HepG2 (cell line): ENCODE measurements around the gene ARHGEF16. TPM values are rescaled to one million over a fixed set of nuclear protein-coding genes. Genes with fewer than 3 reads are reported as not detected.
A peak's percentile ranks its signal among the peaks of the same experiment; 100 is the strongest.

Experiments
- AGO1 ChIP-seq: fragments of 200-400 bp; formaldehyde crosslinking; IDR thresholded peaks from 2 replicates; pipeline ENCODE4 v1.6.1; 2017; ENCODE audit warnings: mild to moderate bottlenecking, low read depth, low read length, moderate library complexity; ENCODE audit not compliant: poor library complexity, severe bottlenecking
- CHCHD3 ChIP-seq: sonication (generic); formaldehyde crosslinking; IDR thresholded peaks from 2 replicates; pipeline ENCODE4 v1.8.0; 2022; ENCODE audit warnings: mild to moderate bottlenecking, missing genetic modification reagents, moderate library complexity
- HDAC2 ChIP-seq: sonication (generic); formaldehyde crosslinking; IDR thresholded peaks from 2 replicates; pipeline ENCODE4 v1.4.0; 2020; ENCODE audit warnings: missing genetic modification reagents
- JDP2 ChIP-seq: sonication (generic); formaldehyde crosslinking; IDR thresholded peaks from 2 replicates; pipeline ENCODE4 v1.8.1; 2022; ENCODE audit warnings: missing genetic modification reagents, borderline replicate concordance
- MBNL3 ChIP-seq: fragments of 250-450 bp; sonication (Bioruptor Pico); conservative IDR thresholded peaks from 2 replicates; pipeline ENCODE4 v1.8.0; 2022; ENCODE audit warnings: mild to moderate bottlenecking, inconsistent platforms
- PHB2 ChIP-seq: fragments of 450-650 bp; IDR thresholded peaks from 2 replicates; pipeline ENCODE4 v1.6.1; 2018; ENCODE audit not compliant: partially characterized antibody
- SAP130 ChIP-seq: IDR thresholded peaks from 2 replicates; pipeline ENCODE4 v1.6.1; 2016; ENCODE audit warnings: low read depth
- TRIM24 ChIP-seq: sonication (generic); formaldehyde crosslinking; IDR thresholded peaks from 2 replicates; pipeline ENCODE4 v1.8.0; 2022; ENCODE audit warnings: mild to moderate bottlenecking, missing genetic modification reagents
- ZBTB43 ChIP-seq: sonication (generic); formaldehyde crosslinking; conservative IDR thresholded peaks from 2 replicates; pipeline ENCODE4 v1.4.0; 2020; ENCODE audit warnings: missing genetic modification reagents
- ZNF10 ChIP-seq: sonication (generic); formaldehyde crosslinking; IDR thresholded peaks from 2 replicates; pipeline ENCODE4 v1.4.0; 2020; ENCODE audit warnings: mild to moderate bottlenecking, low read depth, missing genetic modification reagents, borderline replicate concordance
- ZNF124 ChIP-seq: sonication (generic); formaldehyde crosslinking; IDR thresholded peaks from 2 replicates; pipeline ENCODE4 v1.4.0; 2020; ENCODE audit warnings: missing genetic modification reagents
- ZNF274 ChIP-seq: sonication (generic); formaldehyde crosslinking; IDR thresholded peaks from 2 replicates; pipeline ENCODE4 v1.5.1; 2020; ENCODE audit warnings: mild to moderate bottlenecking, missing genetic modification reagents
- ZNF350 ChIP-seq: sonication (generic); formaldehyde crosslinking; IDR thresholded peaks from 2 replicates; pipeline ENCODE4 v1.4.0; 2020; ENCODE audit warnings: mild to moderate bottlenecking, low read depth, missing genetic modification reagents, borderline replicate concordance
- ZNF772 ChIP-seq: sonication (generic); formaldehyde crosslinking; IDR thresholded peaks from 2 replicates; pipeline ENCODE4 v1.5.0; 2020; ENCODE audit warnings: mild to moderate bottlenecking, missing genetic modification reagents
- ZNF773 ChIP-seq: sonication (generic); formaldehyde crosslinking; IDR thresholded peaks from 2 replicates; pipeline ENCODE4 v1.4.0; 2020; ENCODE audit warnings: missing genetic modification reagents, borderline replicate concordance
- ZNF776 ChIP-seq: sonication (generic); formaldehyde crosslinking; IDR thresholded peaks from 2 replicates; pipeline ENCODE4 v1.4.0; 2020; ENCODE audit warnings: mild to moderate bottlenecking, missing genetic modification reagents
- ZNF788 ChIP-seq: sonication (generic); formaldehyde crosslinking; IDR thresholded peaks from 2 replicates; pipeline ENCODE4 v1.5.0; 2020; ENCODE audit warnings: mild to moderate bottlenecking, missing genetic modification reagents, borderline replicate concordance
- polyA plus RNA-seq, 8 experiments: library from polyadenylated mRNA; depleted of rRNA in 3 of 8; stranded (reverse) in 7 of 8; unstranded in 1 of 8; fragments of >200 nt; fragmentation: Illumina TruSeq in 4 of 8; extraction: Trizol in 4 of 8; gene quantifications; 2 replicates each; pipeline versions ENCODE4 v1.2.1 to v1.2.3, GENCODE V29; 2011 to 2016; ENCODE audit warnings: low read depth in 4 of 8, missing spikeins in 1 of 8, mixed read lengths in 1 of 8; ENCODE audit not compliant: insufficient read depth in 1 of 8
- total RNA-seq, 5 experiments: library from RNA; depleted of rRNA; stranded (reverse); fragments of >200 nt; fragmentation: Illumina TruSeq; extraction: Trizol; gene quantifications; 2 replicates each; pipeline ENCODE4 v1.2.3, GENCODE V29; 2016; ENCODE audit warnings: low read depth in 1 of 5
- TF ChIP-seq, protein P1 (sequence below): IDR thresholded peaks from 2 replicates; pipeline ENCODE4 v1.6.1; 2016; ENCODE audit warnings: missing compliant biosample characterization, missing genetic modification reagents, borderline replicate concordance
- TF ChIP-seq, protein P2 (sequence below): sonication (generic); formaldehyde crosslinking; IDR thresholded peaks from 2 replicates; pipeline ENCODE4 v1.4.0; 2020; ENCODE audit warnings: missing genetic modification reagents
- TF ChIP-seq, protein P3 (sequence below): IDR thresholded peaks from 2 replicates; pipeline ENCODE4 v1.6.1; 2012; ENCODE audit warnings: inconsistent platforms
- TF ChIP-seq, protein P4 (sequence below): sonication (generic); formaldehyde crosslinking; IDR thresholded peaks from 2 replicates; pipeline ENCODE4 v1.4.0; 2020; ENCODE audit warnings: missing genetic modification reagents

ARHGEF16 gene
- total and polyA plus RNA-seq, 2 of the 13 experiments (the other 11 are each of a cell fraction or from before 2014, with no cell fraction given): 20.3 to 39.9 TPM

DNA sequence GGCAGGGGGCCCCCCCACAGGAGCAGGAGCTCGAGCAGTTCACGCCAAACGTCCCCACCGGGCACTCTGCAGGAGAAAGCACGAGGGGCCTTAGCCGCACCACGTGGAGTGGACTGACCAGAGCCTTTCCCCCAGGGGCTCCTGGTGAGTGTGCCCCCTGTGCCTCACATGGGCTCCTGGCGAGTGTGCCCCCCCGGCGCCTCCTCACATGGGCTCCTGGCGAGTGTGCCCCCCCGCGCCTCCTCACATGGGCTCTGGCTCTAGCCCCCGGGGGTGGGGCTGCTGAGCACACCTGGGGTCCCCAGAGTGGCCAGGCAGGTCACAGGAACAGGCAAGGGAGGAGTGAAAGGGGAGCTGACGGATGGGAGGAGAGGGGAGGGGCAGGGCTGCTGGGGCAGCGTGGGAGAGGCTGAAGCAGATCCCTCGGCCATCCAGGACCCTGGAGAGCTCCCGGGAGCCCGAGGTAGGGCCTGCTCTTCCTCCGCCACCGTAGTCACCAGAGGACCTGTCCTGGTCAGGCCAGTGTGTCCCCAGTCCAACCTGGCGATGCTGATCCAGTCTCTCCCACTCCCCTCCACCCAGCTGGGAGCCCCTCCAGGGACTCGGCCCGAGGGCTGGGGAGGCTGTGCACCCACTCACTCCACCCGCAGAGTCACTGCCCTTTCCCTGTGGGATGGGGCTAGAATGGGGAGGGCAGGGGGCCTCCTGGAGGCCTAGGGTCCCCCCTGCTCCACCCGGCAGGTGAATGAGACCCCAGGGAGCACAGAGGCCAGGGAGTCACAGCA, 47.6 kb downstream of the ARHGEF16 start (continued):
- TF ChIP-seq, protein P1, sequence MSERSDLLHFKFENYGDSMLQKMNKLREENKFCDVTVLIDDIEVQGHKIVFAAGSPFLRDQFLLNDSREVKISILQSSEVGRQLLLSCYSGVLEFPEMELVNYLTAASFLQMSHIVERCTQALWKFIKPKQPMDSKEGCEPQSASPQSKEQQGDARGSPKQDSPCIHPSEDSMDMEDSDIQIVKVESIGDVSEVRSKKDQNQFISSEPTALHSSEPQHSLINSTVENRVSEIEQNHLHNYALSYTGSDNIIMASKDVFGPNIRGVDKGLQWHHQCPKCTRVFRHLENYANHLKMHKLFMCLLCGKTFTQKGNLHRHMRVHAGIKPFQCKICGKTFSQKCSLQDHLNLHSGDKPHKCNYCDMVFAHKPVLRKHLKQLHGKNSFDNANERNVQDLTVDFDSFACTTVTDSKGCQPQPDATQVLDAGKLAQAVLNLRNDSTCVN (CRISPR knock-in tag): no peak
- TF ChIP-seq ZNF10 (CRISPR knock-in tag) (no peak), ZNF124 (0 out of 2 replicates have a peak, but pooled peaks have one; percentile 49), PHB2 (no peak), ZNF788 (CRISPR knock-in tag) (no peak), JDP2 (CRISPR knock-in tag) (no peak), MBNL3 (CRISPR knock-in tag) (no peak), ZNF773 (CRISPR knock-in tag) (0 out of 2 replicates have a peak, but pooled peaks have one; percentile 66), ZNF274 (no peak), SAP130 (CRISPR knock-in tag) (peak; percentile 35; the same call in 1 of the 2 replicates), CHCHD3 (CRISPR knock-in tag) (no peak), ZBTB43 (CRISPR knock-in tag) (0 out of 2 replicates have a peak, but pooled peaks have one; percentile 25), AGO1 (peak; percentile 58), ZNF776 (CRISPR knock-in tag) (peak; percentile 30; the same call in 1 of the 2 replicates), TRIM24 (CRISPR knock-in tag) (no peak), HDAC2 (CRISPR knock-in tag) (0 out of 2 replicates have a peak, but pooled peaks have one; percentile 23), ZNF350 (CRISPR knock-in tag) (0 out of 2 replicates have a peak, but pooled peaks have one; percentile 37), ZNF772 (peak; percentile 30; the same call in 1 of the 2 replicates)
- TF ChIP-seq, protein P2, sequence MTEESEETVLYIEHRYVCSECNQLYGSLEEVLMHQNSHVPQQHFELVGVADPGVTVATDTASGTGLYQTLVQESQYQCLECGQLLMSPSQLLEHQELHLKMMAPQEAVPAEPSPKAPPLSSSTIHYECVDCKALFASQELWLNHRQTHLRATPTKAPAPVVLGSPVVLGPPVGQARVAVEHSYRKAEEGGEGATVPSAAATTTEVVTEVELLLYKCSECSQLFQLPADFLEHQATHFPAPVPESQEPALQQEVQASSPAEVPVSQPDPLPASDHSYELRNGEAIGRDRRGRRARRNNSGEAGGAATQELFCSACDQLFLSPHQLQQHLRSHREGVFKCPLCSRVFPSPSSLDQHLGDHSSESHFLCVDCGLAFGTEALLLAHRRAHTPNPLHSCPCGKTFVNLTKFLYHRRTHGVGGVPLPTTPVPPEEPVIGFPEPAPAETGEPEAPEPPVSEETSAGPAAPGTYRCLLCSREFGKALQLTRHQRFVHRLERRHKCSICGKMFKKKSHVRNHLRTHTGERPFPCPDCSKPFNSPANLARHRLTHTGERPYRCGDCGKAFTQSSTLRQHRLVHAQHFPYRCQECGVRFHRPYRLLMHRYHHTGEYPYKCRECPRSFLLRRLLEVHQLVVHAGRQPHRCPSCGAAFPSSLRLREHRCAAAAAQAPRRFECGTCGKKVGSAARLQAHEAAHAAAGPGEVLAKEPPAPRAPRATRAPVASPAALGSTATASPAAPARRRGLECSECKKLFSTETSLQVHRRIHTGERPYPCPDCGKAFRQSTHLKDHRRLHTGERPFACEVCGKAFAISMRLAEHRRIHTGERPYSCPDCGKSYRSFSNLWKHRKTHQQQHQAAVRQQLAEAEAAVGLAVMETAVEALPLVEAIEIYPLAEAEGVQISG (CRISPR knock-in tag): no peak
- TF ChIP-seq, protein P3, sequence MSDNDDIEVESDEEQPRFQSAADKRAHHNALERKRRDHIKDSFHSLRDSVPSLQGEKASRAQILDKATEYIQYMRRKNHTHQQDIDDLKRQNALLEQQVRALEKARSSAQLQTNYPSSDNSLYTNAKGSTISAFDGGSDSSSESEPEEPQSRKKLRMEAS: no peak
- TF ChIP-seq, protein P4, sequence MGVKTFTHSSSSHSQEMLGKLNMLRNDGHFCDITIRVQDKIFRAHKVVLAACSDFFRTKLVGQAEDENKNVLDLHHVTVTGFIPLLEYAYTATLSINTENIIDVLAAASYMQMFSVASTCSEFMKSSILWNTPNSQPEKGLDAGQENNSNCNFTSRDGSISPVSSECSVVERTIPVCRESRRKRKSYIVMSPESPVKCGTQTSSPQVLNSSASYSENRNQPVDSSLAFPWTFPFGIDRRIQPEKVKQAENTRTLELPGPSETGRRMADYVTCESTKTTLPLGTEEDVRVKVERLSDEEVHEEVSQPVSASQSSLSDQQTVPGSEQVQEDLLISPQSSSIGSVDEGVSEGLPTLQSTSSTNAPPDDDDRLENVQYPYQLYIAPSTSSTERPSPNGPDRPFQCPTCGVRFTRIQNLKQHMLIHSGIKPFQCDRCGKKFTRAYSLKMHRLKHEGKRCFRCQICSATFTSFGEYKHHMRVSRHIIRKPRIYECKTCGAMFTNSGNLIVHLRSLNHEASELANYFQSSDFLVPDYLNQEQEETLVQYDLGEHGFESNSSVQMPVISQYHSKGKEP (CRISPR knock-in tag): peak; percentile 76; the same call in 1 of the 2 replicates
